Gastroesophageal sphincter (tissue), 3 donors: ENCODE data around the gene SLC46A2.

Experiments
- EP300 ChIP-seq: sonication (generic); formaldehyde crosslinking; IDR thresholded peaks from one replicate; pipeline ENCODE4 v1.6.1; 2017; ENCODE audit warnings: antibody characterized with exemption, mild to moderate bottlenecking
- POLR2A ChIP-seq, 2 donors: fragments of 450-650 bp; IDR thresholded peaks; one replicate each; pipeline ENCODE4 v1.6.1; 2017; ENCODE audit warnings: antibody characterized with exemption in 2 of 2, mild to moderate bottlenecking in 2 of 2, moderate library complexity in 1 of 2
- POLR2AphosphoS5 ChIP-seq: sonication (generic); formaldehyde crosslinking; IDR thresholded peaks from one replicate; pipeline ENCODE4 v1.6.1; 2017; ENCODE audit warnings: antibody characterized with exemption
- TF ChIP-seq, protein P1 (sequence below), 4 experiments: fragments of 200-600 bp in 2 of 4; fragments of 450-650 bp in 2 of 4; sonication (generic) in 1 of 4; IDR thresholded peaks; one replicate each; pipeline ENCODE4 v1.5.1; 2017 to 2019; ENCODE audit warnings: antibody characterized with exemption in 4 of 4, mild to moderate bottlenecking in 2 of 4, moderate library complexity in 2 of 4

DNA sequence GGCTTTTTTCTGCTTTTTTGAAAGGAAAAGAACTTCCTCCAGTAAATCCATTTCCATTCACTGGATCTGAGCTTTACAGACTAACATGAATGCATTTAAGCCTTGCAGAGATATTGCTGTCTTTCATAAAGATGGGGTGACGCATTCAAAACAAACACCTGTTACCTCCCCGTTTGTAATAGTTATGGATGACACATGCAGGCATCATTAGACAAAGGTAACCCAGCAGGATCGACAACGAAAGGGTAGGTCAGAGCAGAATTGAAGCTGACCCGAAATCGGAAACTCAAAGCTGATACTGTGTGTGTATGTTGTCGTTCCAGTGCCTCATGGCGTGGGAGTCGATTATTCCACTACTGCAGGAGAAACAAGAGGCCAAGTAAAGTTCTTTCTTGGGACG, 22.2 kb downstream of the SLC46A2 start:
- TF ChIP-seq EP300, result no peak
- no peak for TF ChIP-seq POLR2A (IDR thresholded peaks at IDR 0.05)
- TF ChIP-seq, protein P1, sequence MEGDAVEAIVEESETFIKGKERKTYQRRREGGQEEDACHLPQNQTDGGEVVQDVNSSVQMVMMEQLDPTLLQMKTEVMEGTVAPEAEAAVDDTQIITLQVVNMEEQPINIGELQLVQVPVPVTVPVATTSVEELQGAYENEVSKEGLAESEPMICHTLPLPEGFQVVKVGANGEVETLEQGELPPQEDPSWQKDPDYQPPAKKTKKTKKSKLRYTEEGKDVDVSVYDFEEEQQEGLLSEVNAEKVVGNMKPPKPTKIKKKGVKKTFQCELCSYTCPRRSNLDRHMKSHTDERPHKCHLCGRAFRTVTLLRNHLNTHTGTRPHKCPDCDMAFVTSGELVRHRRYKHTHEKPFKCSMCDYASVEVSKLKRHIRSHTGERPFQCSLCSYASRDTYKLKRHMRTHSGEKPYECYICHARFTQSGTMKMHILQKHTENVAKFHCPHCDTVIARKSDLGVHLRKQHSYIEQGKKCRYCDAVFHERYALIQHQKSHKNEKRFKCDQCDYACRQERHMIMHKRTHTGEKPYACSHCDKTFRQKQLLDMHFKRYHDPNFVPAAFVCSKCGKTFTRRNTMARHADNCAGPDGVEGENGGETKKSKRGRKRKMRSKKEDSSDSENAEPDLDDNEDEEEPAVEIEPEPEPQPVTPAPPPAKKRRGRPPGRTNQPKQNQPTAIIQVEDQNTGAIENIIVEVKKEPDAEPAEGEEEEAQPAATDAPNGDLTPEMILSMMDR (IDR thresholded peaks at IDR 0.05), result no peak
- TF ChIP-seq POLR2AphosphoS5, result no peak
